Retina (tissue), 1 donor: Measurements from ENCODE around the gene KIAA1328.
"Not testable (repeated sequence)": the region's sequence is repeated elsewhere in the genome, so short reads cannot be mapped to it uniquely, and the experiment has no call there.

Experiments
- DNase-seq: peaks from one replicate; pipeline ENCODE4 v3.0.0-alpha.2; 2016

KIAA1328 gene

GRCh38 chr18:36828157-36828629 lies 734 bp upstream of the KIAA1328 start:
- no peak for DNase-seq

DNA sequence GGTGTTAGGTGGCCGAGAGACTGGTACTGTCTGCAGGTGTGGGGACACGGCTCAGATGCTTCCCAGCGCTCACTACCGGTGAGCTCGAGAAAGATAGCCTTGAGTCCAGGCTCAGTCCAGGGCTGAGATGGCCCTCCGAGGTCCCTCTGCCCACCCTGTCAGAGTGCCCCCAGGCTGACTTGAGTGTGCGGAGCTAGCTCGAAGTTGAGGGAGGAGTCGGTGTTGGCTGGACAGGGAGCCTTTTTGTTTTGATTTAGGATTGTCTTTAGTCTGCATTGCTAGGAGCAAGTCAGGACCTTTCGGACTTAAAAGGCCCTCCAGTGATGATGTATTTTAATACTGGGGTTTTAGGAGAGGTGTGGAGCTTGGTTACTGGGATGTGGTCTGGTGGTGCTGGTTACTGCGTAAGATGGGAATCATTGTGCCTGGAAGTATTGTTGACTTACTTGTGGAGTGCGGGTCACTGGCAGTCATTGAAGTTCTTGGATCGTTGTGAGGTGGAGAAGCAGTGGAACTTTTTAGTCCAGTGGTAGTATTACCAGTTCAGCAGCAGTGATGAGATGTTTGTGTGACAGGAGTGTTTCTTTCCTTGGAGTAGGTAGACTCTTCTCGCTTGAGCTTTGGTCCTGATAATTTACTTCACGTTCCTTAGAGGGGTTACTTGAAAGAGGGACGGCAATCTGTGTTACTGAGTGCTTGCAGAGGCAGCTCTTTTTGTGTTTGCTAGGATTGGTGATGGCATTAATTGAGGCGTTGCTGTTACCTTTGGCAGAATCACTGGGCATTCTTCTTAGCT lies 633 bp downstream of the KIAA1328 start:
- DNase-seq = no peak

GRCh38 chr18:36830158-36830495 lies 1.2 kb downstream of the KIAA1328 start:
- DNase-seq = no peak

GRCh38 chr18:36831139-36831538 lies 2.2 kb downstream of the KIAA1328 start:
- no peak for DNase-seq

- no peak for DNase-seq
Measured at GRCh38 chr18:36833120-36833519, 4.2 kb downstream of the KIAA1328 start.

GRCh38 chr18:36835927-36836326 lies 7.0 kb downstream of the KIAA1328 start:
- no peak for DNase-seq

- DNase-seq = no peak
Measured at GRCh38 chr18:36839835-36840234, 10.9 kb downstream of the KIAA1328 start.

DNA sequence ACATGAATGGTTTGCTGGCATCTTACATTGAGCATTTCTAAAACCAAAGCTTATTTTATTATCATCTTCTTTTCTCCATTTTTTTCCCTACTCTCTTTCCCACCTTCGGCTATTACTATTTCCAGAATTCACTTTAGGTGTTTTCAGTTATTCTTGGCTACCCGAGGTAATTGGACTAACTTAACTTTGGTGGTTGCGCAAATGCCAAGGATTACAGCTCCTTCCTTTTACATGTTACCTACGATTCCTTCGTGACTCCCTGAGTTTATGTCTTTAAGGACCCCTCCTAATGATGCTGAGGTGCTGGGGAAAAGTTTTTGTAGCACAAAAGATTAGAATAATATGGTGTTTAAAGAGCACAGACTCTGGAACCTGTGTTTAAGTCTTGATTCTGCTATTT lies 14.3 kb downstream of the KIAA1328 start:
- no peak for DNase-seq

DNA sequence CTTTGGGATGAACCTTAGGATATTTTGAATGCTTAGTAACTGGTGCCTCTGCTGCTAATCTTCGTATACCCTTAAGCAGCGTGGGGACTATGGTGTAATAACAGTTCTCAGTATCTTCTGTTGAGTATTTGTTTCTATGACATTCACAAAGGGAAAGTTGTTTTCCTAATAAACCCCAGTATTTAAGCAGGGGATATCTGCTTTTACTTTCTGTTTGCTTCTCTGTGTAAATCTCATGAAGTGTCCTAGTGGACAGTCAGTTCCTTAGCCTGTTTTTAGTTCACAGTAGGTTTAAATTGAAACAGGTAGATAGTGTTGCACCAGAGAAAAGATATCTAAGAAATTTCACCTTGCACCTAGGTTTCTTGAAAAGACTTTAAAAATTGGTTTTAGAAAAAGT lies 14.9 kb downstream of the KIAA1328 start:
- DNase-seq = no peak

- no peak for DNase-seq
Measured at GRCh38 chr18:36848609-36849008, 19.7 kb downstream of the KIAA1328 start.

- DNase-seq = no peak
Measured at GRCh38 chr18:36849288-36850006, 20.5 kb downstream of the KIAA1328 start.

DNA sequence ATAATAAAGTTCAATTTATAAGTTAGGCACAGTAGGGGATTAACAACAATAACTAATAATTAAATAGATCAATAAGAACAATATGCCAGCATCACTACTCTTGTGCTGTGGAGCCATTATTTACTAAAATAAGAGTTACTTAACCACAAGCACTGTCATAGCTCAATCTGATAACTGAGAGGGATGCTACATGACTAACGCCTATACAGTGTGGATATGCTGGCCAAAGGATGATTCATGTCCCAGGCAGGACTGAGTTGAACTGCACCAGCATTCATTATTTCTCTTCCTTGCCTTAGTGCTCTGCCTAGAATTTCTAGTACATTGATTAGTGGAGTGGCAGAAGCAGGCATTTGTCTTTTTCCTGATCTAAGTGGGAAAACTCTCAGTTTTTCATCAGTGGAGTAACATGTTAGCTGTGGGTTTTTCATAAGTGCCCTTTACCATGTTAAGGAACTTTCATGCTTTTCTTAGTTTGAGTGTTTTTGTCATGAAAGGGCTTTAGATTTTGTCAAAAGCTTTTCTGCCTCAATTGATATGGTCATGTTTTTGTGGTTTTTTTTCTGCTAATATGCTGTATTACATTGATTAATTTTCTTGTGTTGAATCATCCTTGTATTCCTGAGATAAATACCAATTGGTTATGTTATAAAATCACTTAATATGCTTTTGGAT lies 21.7 kb downstream of the KIAA1328 start:
- DNase-seq = no peak

DNA sequence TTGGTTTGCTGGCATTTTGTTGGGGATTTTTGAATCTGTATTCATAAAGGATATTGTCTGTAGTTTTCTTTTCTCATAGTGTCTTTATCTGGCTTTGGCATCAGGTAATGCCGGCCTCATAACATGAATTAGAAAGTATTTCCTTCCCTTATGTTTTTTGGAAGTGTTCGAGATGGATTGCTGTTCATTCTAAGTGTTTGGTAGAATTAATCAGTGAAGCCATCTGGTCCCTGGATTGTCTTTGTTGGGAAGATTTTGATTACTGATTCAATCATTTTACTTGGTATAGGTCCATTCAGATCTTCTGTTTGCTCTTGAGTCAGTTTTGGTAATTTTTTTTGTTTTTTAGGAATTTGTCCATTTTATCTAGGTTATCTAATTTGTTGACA lies 22.3 kb downstream of the KIAA1328 start:
- DNase-seq = no peak

GRCh38 chr18:36856815-36857214 lies 27.9 kb downstream of the KIAA1328 start:
- no peak for DNase-seq

DNA sequence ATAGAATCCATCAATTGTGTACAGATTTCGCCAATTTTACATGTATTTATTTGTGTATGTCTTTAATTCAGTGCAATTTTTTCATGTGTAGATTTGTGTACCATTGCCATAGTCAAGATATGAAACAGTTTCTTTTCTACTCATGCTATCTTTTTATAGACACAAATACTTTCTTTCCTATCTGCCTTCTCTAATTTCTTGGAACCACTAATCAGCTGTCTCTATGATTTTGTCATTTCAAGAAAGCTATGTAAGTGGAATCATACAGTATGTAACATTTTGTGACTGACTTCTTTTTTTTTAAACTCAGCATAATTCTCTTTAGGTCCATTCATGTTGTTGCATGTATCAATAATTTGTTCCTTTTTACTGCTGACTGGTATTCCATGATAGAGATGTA lies 33.3 kb downstream of the KIAA1328 start:
- no peak for DNase-seq

GRCh38 chr18:36867056-36867455 lies 38.1 kb downstream of the KIAA1328 start:
- DNase-seq = no peak

DNA sequence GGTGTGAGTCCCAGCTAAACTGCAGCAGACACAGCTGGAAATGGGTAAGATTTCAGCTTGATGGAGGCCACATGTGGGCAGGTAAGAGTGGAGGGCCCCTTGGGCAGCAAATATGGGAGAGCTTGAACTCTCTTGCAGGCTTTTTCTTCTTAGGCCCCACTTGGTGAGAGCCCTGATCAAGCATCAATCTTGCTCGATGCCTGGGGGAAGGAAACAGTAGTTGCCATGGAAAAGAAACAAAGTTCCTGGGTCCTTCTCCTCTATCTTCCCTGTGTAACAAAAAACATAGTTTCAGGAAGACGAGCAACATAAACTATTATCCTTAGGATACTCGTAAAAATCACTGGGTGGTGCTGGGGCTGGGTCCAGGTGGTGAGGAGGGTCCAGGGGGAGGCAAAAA lies 42.9 kb downstream of the KIAA1328 start:
- DNase-seq = no peak

GRCh38 chr18:36872329-36872728 lies 43.4 kb downstream of the KIAA1328 start:
- DNase-seq = no peak

DNA sequence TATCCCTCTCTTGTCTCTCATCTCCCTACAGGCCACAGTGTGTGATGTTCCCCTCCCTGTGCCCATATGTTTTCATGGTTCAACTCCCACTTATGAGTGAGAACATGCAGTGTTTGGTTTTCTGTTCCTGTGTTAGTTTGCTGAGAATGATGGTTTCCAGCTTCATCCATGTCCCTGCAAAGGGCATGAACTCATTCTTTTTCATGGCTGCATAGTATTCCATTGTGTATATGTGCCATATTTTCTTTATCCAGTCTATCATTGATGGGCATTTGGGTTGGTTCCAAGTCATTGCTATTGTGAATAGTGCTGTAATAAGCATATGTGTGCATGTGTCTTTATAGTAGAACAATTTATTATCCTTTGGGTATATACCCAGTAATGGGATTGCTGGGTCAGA lies 44.9 kb downstream of the KIAA1328 start:
- not testable (repeated sequence) for DNase-seq

GRCh38 chr18:36879796-36880195 lies 50.9 kb downstream of the KIAA1328 start:
- not testable (repeated sequence) for DNase-seq

GRCh38 chr18:36885981-36886380 lies 57.1 kb downstream of the KIAA1328 start:
- DNase-seq = no peak

- no peak for DNase-seq
Measured at GRCh38 chr18:36887114-36887513, 58.2 kb downstream of the KIAA1328 start.

- no peak for DNase-seq
Measured at GRCh38 chr18:36887864-36888263, 58.9 kb downstream of the KIAA1328 start.

DNA sequence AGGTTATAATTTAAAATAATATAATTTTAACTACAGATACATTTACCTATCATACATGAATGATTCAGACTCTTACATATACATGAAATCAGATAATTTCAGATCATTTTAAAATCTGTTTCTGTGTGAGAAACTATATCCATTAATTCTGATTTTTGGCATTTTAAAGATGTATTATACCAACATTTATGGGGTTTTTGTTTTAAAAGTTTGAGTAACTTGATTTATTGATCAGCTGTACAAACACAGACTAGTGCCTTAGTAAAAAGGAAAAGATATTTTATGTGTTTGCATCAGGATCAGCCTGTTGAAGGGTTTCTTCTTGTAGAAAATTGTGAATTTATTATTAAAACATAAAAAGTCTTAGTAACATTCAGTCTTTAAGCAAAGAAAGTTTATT lies 59.9 kb downstream of the KIAA1328 start:
- DNase-seq = no peak
